ENCODE data around the gene ATG16L1. TPM values are rescaled to one million over a fixed set of nuclear protein-coding genes. Genes with fewer than 3 reads are reported as not detected.
A peak's percentile ranks its signal among the peaks of the same experiment; 100 is the strongest.

ATG16L1 gene
- total RNA-seq, 1 donor from 2014 or later, result 27.9 TPM

- no peak for DNase-seq (ENCODE audit: low spot score, unreplicated experiment)
- H3K4me1 Mint-ChIP-seq (ENCODE audit: low read depth), result peaks cover 5% of the 10 kb centered on the region
- TF ChIP-seq CTCF (IDR thresholded peaks at IDR 0.05; ENCODE audit: unreplicated experiment), result no peak
- H3K27me3 Mint-ChIP-seq, result peaks cover 15% of the 10 kb centered on the region
- H3K27ac Mint-ChIP-seq, result no peak overlapping the region
- no peaks in the 10 kb centered on the region for H3K9me3 Mint-ChIP-seq (ENCODE audit: low read depth)
- H3K4me3 Mint-ChIP-seq (ENCODE audit: low read depth), result no peak overlapping the region
- H3K36me3 Mint-ChIP-seq (ENCODE audit: insufficient read depth), result no peaks in the 10 kb centered on the region
Observed at GRCh38 chr2:233209117-233209532, 42.3 kb upstream of the ATG16L1 start.

- H3K27me3 Mint-ChIP-seq, result peaks cover 15% of the 10 kb centered on the region
- no peak for DNase-seq (ENCODE audit: low spot score, unreplicated experiment)
- no peak overlapping the region for H3K4me3 Mint-ChIP-seq (ENCODE audit: low read depth)
- no peak for TF ChIP-seq CTCF (IDR thresholded peaks at IDR 0.05; ENCODE audit: unreplicated experiment)
- no peaks in the 10 kb centered on the region for H3K36me3 Mint-ChIP-seq (ENCODE audit: insufficient read depth)
- peaks cover 5% of the 10 kb centered on the region for H3K4me1 Mint-ChIP-seq (ENCODE audit: low read depth)
- no peaks in the 10 kb centered on the region for H3K9me3 Mint-ChIP-seq (ENCODE audit: low read depth)
- peak overlapping the region; percentile 17 for H3K27ac Mint-ChIP-seq
Observed at GRCh38 chr2:233209533-233210171, 41.8 kb upstream of the ATG16L1 start.

- Mint-ChIP-seq H3K27ac (no peak overlapping the region), H3K4me3 (ENCODE audit: low read depth) (no peak overlapping the region), H3K9me3 (ENCODE audit: low read depth) (no peaks in the 10 kb centered on the region), H3K4me1 (ENCODE audit: low read depth) (peaks cover 5% of the 10 kb centered on the region), H3K27me3 (peaks cover 15% of the 10 kb centered on the region), H3K36me3 (ENCODE audit: insufficient read depth) (no peaks in the 10 kb centered on the region)
- no peak for TF ChIP-seq CTCF (IDR thresholded peaks at IDR 0.05; ENCODE audit: unreplicated experiment)
- no peak for DNase-seq (ENCODE audit: low spot score, unreplicated experiment)
Observed at GRCh38 chr2:233210281-233210680, 41.2 kb upstream of the ATG16L1 start.

- Mint-ChIP-seq H3K27ac (no peak overlapping the region), H3K4me1 (ENCODE audit: low read depth) (peaks cover 5% of the 10 kb centered on the region), H3K36me3 (ENCODE audit: insufficient read depth) (no peaks in the 10 kb centered on the region), H3K9me3 (ENCODE audit: low read depth) (no peaks in the 10 kb centered on the region), H3K4me3 (ENCODE audit: low read depth) (no peak overlapping the region), H3K27me3 (peaks cover 15% of the 10 kb centered on the region)
- no peak for DNase-seq (ENCODE audit: low spot score, unreplicated experiment)
- TF ChIP-seq CTCF (IDR thresholded peaks at IDR 0.05; ENCODE audit: unreplicated experiment), result no peak
Observed at GRCh38 chr2:233210843-233211547, 40.5 kb upstream of the ATG16L1 start.

GRCh38 chr2:233211548-233211895, 40.0 kb upstream of the ATG16L1 start:
- no peak overlapping the region for H3K27ac Mint-ChIP-seq
- H3K9me3 Mint-ChIP-seq (ENCODE audit: low read depth), result no peaks in the 10 kb centered on the region
- DNase-seq (ENCODE audit: low spot score, unreplicated experiment), result no peak
- TF ChIP-seq CTCF (IDR thresholded peaks at IDR 0.05; ENCODE audit: unreplicated experiment), result no peak
- peaks cover 15% of the 10 kb centered on the region for H3K27me3 Mint-ChIP-seq
- H3K4me3 Mint-ChIP-seq (ENCODE audit: low read depth), result no peak overlapping the region
- H3K36me3 Mint-ChIP-seq (ENCODE audit: insufficient read depth), result no peaks in the 10 kb centered on the region
- H3K4me1 Mint-ChIP-seq (ENCODE audit: low read depth), result peaks cover 5% of the 10 kb centered on the region
